ENCODE data around the gene WDR7. TPM values are rescaled to one million over a fixed set of nuclear protein-coding genes. Genes with fewer than 3 reads are reported as not detected.

Gene WDR7
- total and polyA plus RNA-seq, 2 experiments from 2014 or later = 9.8 to 15.0 TPM

DNA sequence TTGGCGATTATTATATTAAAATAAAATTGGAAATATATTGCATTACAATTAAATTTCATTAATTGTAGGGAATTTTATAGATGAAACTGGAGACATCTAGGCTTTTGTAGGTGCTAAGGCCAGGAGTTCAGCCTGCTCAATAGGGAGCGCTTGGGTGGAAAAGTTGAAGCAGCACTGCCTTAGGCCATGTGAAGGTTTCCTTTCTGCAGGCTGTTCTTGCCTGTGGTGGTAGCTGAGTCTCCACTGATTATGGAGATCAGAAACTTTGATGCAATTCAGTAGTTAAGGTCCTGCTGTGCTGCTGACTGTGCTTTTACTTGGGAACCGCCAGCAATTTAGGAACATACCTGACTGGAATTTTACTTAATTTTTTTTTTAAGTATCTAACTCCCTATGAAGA, 315.9 kb downstream of the WDR7 start:
- no peaks in the 10 kb centered on the region for H3K27me3 ChIP-seq
- H3K4me3 ChIP-seq = no peak overlapping the region
- no peaks in the 10 kb centered on the region for H3K4me1 ChIP-seq (ENCODE audit: low read depth)
- H3K27ac ChIP-seq = no peak overlapping the region
- DNase-seq (ENCODE audit: low read depth in 1 of 2, low spot score in 1 of 2) = no peak
- TF ChIP-seq CTCF (IDR thresholded peaks at IDR 0.05; ENCODE audit: low read depth, low read length) = no peak
- no peaks in the 10 kb centered on the region for H3K36me3 ChIP-seq
- H3K9me3 ChIP-seq (ENCODE audit: low read depth) = no peaks in the 10 kb centered on the region

DNA sequence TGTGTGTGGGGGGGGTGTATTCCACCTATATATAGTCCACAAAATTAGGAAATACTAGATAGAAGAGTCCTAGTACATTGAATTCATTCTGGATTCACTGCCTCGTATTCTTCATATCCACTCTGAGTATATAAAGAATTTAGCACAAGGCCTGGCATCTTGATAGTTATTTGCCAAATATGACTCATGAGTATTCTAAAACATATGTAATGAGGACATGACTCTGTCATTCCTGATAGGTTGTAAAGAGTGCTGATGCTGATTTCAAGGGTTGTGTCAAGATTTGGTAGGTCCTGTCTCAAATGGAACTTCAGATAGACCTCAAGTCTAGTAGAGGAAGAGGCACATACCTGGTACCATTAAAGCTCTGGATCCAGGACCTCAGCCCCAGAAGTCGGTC, 322.3 kb downstream of the WDR7 start:
- H3K36me3 ChIP-seq = no peaks in the 10 kb centered on the region
- no peak for TF ChIP-seq CTCF (IDR thresholded peaks at IDR 0.05; ENCODE audit: low read depth, low read length)
- H3K27me3 ChIP-seq = no peaks in the 10 kb centered on the region
- H3K9me3 ChIP-seq (ENCODE audit: low read depth) = no peaks in the 10 kb centered on the region
- H3K27ac ChIP-seq = no peak overlapping the region
- DNase-seq (ENCODE audit: low read depth in 1 of 2, low spot score in 1 of 2) = no peak
- H3K4me1 ChIP-seq (ENCODE audit: low read depth) = no peaks in the 10 kb centered on the region
- no peak overlapping the region for H3K4me3 ChIP-seq

- no peak for DNase-seq (ENCODE audit: low read depth in 1 of 2, low spot score in 1 of 2)
- no peaks in the 10 kb centered on the region for H3K36me3 ChIP-seq
- no peak overlapping the region for H3K4me3 ChIP-seq
- H3K9me3 ChIP-seq (ENCODE audit: low read depth) = no peaks in the 10 kb centered on the region
- no peaks in the 10 kb centered on the region for H3K27me3 ChIP-seq
- no peak for TF ChIP-seq CTCF (IDR thresholded peaks at IDR 0.05; ENCODE audit: low read depth, low read length)
- H3K4me1 ChIP-seq (ENCODE audit: low read depth) = no peaks in the 10 kb centered on the region
- H3K27ac ChIP-seq = no peak overlapping the region
These were observed 323.0 kb downstream of the WDR7 start for GRCh38 chr18:56974141-56974540.

- DNase-seq (ENCODE audit: low read depth in 1 of 2, low spot score in 1 of 2) = no peak
- no peaks in the 10 kb centered on the region for H3K4me1 ChIP-seq (ENCODE audit: low read depth)
- H3K36me3 ChIP-seq = no peaks in the 10 kb centered on the region
- no peak overlapping the region for H3K4me3 ChIP-seq
- no peaks in the 10 kb centered on the region for H3K9me3 ChIP-seq (ENCODE audit: low read depth)
- H3K27ac ChIP-seq = no peak overlapping the region
- no peak for TF ChIP-seq CTCF (IDR thresholded peaks at IDR 0.05; ENCODE audit: low read depth, low read length)
- H3K27me3 ChIP-seq = no peaks in the 10 kb centered on the region
These were observed 324.1 kb downstream of the WDR7 start for GRCh38 chr18:56975276-56975675.

DNA sequence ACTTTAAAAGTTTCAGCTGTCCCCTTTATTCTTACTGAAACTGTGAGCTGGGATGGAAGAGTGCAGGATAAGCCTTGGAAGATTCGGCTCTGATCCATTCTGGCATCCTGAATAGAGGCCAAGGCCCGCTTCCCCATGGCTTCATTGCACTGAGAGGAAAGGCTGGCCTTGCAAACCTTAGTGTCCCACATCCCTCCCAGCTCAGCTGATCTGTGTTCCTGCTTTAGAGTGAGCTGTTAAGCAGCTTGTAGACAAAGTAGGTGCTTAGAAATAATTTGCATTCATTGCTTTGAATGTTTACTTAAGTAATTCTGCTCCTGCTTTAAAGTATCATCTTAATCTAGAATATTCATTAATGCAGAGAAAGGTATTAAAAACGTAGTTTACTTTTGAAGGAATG, 326.1 kb downstream of the WDR7 start:
- TF ChIP-seq CTCF (IDR thresholded peaks at IDR 0.05; ENCODE audit: low read depth, low read length) = no peak
- H3K4me3 ChIP-seq = no peak overlapping the region

GRCh38 chr18:56977771-56978170, 326.6 kb downstream of the WDR7 start:
- no peaks in the 10 kb centered on the region for H3K36me3 ChIP-seq
- TF ChIP-seq CTCF (IDR thresholded peaks at IDR 0.05; ENCODE audit: low read depth, low read length) = no peak
- H3K27ac ChIP-seq = no peak overlapping the region
- no peak overlapping the region for H3K4me3 ChIP-seq
- DNase-seq (ENCODE audit: low read depth in 1 of 2, low spot score in 1 of 2) = no peak
- H3K9me3 ChIP-seq (ENCODE audit: low read depth) = no peaks in the 10 kb centered on the region
- H3K27me3 ChIP-seq = no peaks in the 10 kb centered on the region
- peaks cover 4% of the 10 kb centered on the region for H3K4me1 ChIP-seq (ENCODE audit: low read depth)

More for the DNA sequence above, 326.1 kb downstream of the WDR7 start:
- no peaks in the 10 kb centered on the region for H3K9me3 ChIP-seq (ENCODE audit: low read depth)
- no peaks in the 10 kb centered on the region for H3K27me3 ChIP-seq
- no peak overlapping the region for H3K27ac ChIP-seq
- no peaks in the 10 kb centered on the region for H3K4me1 ChIP-seq (ENCODE audit: low read depth)
- DNase-seq (ENCODE audit: low read depth in 1 of 2, low spot score in 1 of 2) = no peak
- H3K36me3 ChIP-seq = no peaks in the 10 kb centered on the region
